H4 (cell line): ENCODE results near the gene CLIP2. TPM values are rescaled to one million over a fixed set of nuclear protein-coding genes. Genes with fewer than 3 reads are reported as not detected.
"Not testable (repeated sequence)": the region's sequence is repeated elsewhere in the genome, so short reads cannot be mapped to it uniquely, and the experiment has no call there.

Experiments
- DNase-seq: peaks from one replicate; pipeline ENCODE4 v3.0.0-alpha.2; 2015; ENCODE audit warnings: low spot score
- total RNA-seq: library from RNA; depleted of rRNA; stranded (reverse); fragments of >200 nt; shearing (Covaris generic); gene quantifications from 2 replicates; pipeline ENCODE4 v1.2.3, GENCODE V29; 2014

CLIP2 gene
- total RNA-seq, 1 experiment from 2014 or later, result 10.6 TPM

DNA sequence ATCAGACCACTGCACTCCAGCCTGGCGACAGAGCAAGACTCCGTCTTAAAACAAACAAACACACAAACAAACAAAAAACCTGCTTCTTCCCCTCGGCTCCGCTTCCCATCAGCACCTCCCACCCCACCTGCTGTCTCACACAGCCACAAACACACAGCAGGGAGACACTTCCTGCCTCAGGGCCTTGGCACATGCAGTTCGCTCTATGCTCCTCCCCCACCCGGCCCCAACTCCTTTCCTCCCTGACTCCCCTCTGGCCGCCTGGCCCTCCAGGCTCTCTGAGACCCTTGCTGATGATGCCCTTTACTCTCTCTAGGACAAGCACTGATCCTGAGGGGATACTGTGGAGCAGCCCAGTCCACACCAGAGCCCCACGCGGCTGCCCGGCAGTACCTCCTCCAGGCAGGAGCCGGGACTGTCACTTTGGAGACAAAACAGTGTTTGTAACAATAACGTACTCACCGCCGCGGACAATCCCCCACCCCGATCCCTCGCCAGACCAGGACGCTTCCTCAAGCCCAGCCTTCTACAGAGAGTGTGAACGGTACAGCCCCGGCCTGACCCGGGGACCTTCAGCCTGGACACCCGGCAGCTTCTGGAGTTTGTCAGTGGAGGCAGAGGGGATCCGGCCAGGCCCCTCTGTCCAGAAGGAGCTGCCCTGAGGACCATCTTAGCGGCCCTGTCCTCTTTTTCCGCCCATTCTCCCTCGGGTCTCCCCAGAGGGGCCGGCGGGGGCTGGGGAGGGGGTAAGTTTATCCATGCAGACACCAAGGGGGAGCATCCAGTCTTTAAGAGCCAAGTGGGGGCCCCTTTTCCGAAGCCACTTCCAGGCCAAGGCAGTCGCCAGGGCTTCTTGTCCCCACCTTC is 114.5 kb downstream of the CLIP2 start:
- DNase-seq, result no peak

DNA sequence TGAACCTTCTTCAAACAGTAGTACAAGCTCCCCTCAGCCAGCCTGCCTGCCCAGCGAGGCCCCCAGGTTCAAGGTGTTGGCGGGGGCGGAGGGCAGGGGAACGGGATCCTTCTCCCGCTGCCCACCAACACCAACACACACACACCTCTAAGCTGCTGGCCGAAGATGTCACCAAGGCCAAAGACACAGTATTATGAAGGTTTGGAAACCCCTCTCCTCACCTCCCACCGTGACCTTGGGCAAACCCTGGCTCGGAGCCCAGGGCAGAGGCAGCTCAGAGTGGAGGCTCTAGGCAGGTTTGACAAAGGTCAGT is 115.1 kb downstream of the CLIP2 start:
- DNase-seq, result no peak

DNA sequence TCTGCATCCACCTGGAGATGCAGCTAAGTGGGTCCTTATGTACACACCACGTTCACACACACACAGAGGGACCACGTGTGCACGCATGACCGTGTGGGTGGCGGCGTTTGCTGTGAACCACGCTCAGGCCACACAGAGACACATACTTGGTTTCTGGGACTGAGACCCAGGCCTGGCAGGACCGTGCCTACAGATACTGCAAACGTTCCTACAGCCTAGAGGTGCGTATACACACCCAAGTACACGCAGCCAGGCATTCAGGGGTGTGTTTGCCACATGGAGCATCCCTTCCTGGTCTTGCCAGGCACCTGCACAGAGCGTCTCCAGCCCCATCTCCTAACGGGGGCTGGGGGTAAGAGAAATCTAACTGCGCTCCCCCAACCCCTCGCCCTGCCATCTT is 115.5 kb downstream of the CLIP2 start:
- DNase-seq, result no peak

DNA sequence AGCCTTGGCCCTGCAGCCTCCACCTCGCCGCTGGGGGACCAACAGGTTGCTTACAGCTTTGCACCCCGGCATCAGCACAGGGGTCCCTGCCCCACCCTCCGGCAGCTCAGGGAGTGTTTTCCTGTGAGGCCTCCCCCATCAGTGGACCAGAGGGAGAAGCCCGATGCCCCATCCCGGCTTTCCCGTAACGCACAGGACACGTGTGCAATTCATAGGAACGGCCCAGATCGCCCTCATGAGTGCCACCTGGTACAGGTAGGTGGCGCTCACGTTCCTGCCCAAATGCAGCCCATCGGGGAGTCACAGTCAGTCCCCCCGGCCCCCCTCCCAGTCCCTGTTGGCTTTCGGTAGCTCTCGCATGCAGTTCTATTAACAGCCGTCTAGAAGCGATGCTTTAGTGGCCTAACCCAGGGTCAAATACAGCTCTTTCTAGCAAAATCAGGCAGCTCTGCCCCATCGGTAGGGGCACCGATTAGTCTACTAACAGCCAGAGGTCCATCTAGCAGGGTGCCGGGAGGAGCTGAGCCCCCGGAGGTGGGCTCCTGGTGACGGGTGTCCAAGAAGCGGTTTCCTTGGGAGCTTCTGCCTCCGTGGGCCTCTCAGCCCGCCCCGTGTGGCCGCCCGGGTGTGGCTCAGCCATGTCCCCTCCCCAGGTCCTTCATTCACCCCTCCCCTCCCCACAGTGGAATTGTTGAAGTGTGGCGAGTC is 116.1 kb downstream of the CLIP2 start:
- DNase-seq, result no peak

DNA sequence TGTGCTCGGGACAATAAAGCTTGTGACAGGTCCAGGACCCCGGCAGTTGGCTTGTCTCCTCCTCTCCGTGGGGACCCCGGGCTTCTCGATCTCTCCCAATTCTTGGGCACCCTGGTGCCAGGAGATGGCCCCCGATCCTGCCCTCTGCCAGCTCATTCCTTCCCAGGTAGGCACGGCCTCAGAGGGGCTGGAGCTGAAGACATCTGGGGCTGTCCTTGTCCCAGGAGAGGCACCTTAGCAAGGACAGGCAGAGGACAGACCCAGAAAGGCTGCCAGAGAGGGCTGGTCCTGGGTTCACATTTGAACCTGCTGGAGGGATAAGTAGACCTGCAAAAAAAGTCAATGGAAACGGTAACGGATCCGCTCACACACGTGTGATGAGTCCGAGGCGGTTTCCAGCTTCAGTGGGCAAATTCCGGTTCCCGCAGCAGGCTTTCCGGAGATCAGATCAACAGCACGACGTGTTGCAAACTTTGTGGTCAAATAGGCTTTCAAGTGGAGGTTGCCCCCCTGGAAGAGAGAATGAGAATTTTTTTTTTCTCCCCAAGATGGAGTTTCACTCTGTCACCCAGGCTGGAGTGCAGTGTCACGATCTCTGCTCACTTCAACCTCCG is 116.8 kb downstream of the CLIP2 start:
- DNase-seq, result no peak

DNA sequence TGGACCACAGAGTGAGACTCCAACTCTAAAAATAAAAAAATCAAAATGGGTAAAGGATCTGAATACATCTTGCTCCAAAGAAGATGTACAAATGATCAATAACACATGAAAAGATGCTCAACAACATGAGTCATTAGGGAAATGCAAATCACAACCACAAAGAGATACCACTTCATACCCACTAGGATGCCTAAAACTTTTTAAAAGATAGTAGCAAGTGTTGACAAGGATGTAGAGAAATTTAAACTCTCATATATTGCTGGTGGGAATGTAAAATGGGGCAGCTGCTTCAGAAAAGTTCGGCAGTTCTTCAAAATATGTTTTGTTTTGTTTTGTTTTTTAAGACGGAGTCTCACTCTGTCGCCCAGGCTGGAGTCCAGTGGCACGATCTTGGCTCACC is 118.8 kb downstream of the CLIP2 start:
- no peak for DNase-seq

DNA sequence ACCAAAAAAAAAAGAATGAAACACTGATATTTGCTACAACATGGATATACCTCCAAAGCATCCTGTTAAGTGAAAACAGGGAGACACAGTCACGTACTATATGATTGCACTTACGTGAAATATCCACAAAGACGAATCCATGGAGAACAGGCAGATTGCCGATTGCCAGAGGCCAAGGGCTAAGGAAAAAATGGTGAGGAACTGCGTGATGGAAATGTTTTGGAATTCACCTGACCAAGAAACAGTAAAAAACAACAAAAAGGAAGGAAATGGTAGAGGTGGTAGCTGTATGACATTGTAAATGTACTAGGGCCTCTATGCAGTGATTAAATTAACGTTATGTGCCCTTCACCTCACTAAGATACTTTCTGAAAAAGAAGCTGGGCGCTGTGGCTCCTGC is 120.4 kb downstream of the CLIP2 start:
- DNase-seq, result no peak

DNA sequence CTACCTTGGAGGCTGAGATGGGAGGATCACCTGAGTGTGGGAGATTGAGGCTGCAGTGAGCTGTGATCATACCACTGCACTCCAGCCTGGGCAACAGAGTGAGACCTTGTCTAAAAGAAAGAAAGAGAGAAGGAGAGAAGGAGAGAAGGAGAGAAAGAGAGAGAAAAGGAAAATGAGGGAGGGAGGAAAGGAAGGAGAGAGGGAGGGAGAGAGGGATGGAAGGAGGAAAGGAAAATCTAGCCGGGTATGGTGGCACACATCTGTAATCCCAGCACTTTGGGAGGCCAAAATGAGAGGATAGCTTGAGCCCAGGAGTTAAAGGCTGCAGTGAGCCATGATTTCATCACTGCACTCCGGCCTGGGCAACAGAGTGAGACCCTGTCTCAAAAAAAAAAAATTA is 121.6 kb downstream of the CLIP2 start:
- DNase-seq, result no peak

DNA sequence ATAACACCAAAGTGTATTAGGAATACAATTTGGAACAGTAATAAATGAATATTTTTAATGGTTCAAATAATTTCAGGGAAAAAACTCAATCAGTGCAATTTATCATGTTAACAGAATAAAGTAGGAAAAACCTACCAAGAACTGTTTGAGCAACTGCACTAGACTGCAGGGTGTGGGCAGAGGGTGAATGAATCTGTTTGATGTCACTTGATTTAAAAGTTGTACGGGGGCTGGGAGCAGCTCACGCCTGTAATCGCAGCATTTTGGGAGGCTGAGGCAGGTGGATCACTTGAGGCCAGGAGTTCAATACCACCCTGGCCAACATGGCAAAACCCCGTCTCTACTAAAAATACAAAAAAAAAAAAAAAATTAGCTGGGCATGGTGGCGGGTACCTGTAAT is 122.4 kb downstream of the CLIP2 start:
- not testable (repeated sequence) for DNase-seq

DNA sequence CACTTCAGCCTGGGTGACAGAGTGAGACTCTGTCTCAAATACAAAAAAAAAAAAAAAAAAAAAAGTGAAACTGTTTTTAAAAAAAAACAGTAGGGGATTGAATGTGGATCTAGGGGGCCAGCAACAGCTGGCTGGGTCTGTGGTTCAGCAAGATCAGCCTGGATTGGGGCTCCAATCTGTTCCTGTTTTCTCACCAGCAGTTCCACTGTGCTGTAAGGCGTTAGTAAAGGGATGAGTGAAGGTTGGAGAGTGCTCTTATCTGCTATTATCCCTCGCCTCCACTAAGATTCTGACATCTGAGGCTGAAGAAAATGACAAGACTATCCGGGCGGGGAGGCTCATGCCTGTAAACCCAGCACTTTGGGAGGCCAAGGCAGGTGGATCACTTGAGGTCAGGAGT is 122.8 kb downstream of the CLIP2 start:
- no peak for DNase-seq

DNA sequence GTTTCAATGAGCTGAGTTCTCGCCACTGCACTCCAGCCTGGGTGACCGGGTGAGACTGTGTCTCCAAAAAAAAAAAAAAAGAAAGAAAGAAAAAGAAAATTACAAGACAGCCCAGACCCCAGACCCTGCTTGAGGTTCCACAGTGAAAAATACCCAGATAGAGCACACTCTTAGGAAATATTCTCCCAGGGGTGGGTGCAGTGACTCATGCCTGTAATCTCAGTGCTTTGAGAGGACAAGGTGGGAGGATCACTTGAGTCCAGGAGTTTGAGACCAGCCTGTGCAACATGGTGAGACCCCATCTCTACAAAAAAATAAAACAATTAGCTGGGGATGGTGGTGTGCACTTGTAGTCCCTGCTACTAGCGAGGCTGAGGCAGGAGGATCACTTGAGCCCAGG is 123.4 kb downstream of the CLIP2 start:
- DNase-seq, result no peak

DNA sequence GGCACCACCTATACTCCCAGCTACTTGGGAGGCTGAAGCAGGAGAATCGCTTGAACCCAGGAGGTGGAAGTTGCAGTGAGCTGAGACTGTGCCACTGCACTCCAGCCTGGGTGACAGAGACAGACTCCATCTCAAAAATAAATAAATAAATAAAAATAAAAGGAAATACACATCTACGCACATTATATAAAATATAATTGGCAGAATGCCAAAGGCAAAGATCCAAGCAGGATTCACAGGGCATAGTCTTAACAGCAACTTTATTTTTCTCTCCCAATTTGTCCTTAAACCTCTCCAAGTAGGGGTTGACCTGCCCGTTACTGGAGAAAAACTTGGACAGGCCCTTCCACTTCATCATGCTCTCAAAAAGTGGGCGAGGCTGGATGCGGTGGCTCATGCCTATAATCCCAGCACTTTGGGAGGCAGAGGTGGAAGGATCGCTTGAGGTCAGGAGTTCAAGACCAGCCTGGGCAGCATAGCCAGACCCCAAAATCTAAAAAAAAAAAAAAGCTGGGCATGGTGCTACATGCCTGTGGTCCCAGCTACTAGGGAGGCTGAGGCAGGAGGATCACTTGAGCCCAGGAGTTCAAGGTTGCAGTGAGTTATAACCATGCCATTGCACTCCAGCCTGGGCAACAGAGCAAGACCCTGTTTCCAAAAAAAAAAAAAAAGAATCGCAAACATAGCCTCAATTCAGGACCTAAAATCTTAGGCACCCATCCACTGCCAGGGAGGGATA is 125.6 kb downstream of the CLIP2 start:
- DNase-seq, result not testable (repeated sequence)

DNA sequence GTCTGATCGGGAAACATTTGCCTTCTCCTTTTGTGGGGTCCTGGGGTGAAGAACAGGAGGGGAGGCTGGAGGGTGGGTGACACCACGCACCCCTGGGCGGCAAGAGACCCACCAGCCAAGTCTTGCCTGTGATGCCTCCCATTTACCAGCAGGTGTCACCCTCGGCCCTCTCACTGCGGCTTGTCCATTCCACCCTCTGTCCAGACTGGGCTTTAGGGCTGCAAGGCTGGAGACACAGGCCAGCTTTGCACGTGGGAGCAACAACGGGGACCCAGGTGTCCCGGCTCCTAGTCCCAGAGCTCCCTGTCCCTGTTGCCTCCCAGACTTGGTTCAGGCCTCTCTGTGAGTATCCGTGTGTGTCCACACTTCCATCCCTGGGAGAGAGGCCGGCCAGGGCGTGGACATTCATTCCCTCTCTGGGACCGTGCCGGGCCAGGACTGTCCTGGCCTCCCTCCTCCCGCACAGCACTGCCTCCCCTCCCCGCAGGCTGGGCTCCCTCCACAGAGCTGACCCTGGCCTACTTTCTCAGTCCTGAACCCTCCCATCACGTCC is 128.3 kb downstream of the CLIP2 start:
- DNase-seq, result peak; percentile 75

DNA sequence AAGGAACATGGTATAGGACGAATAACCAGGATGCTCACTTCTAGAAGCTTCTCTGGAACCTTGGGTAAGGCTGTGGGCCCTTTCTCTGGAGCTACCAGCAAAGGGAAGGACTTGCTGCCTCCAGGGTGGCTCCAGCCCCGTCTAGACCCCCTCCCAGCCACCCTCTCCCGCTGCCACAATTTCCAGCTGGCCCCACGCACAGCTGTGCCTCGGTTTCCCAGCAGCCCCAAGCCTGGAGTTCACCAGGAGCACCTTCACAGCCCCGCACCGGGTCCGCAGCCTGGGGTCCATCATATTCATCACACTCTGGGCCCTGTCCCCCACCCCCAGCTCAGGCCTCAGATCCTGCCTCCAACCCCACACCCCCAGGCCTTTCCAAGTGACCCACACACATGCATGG is 128.9 kb downstream of the CLIP2 start:
- DNase-seq, result no peak

DNA sequence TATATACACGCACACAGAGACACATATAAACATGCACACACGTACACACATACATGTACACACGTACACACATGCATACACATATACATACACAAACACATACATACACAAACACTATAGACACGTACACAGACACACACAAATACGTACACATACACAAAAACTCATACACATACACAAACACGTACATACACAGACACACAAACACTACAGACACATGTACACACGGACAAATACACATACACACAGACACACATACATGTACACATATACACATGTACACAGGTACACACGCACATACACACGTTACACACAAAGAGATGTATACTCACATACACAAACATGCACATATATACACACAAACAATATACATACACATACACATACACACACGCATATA is 129.3 kb downstream of the CLIP2 start:
- no peak for DNase-seq

DNA sequence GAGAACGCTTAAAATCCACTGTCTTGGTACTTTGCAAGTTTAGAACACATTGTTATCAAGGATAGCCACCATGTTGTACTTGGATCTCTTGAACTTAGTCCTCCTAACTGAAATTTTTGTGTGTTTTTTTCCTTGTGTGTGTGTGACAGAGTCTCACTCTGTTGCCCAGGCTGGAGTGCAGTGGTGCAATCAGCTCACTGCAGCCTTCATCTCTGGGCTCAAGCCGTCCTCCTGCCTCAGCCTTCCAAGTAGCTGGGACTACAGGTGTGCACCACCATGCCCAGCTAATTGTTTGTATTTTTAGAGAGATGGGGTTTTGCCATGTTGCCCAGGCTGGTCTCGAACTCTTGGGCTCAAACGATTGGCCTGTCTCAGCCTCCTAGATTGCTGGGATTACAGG is 130.0 kb downstream of the CLIP2 start:
- DNase-seq, result not testable (repeated sequence)

DNA sequence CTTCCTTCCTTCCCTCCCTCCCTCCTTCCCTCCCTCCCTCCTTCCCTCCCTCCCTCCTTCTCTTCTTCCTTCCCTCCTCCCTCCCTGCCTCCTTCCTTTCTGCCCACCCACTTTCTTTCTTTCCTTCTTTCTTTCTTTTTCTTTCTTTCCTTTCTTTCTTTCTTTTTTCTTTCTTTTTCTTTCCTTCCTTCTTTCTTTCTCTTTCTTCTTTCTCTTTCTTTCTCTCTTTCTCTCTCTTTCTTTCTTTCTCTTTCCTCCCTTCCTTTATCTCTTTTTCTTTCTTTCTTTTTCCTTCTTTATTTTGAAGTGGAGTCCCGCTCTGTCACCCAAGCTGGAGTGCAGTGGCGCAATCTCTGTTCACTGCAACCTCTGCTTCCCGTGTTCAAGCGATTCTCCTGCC is 130.8 kb downstream of the CLIP2 start:
- DNase-seq, result no peak

DNA sequence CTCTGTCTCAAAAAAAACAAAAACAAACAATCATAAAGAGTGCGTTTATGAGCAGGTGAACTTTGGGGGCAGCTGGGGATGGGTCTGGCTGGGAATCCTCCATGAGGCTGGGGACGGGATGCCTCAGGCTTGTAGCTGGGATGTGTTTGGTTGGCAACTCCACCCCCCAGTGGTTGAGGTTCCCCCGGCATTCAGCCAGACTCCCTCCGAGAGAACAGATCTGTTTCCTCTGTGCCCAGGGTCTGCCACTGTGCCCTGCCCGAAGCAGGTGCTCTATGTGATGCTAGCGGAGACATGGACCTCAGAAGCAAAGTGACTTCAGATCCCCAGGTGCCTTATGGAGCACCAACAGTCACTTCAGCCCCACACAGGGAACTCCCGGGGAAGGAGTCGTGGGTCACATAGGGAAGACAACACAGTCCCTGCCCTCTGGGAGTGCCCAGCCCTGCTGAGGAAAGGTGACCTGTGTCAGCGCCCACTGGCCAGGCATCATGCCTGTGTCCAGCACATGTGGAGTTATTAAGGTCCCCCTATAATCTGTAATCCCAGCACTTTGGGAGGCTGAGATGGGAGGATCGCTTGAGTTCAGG is 135.2 kb downstream of the CLIP2 start:
- DNase-seq, result no peak

DNA sequence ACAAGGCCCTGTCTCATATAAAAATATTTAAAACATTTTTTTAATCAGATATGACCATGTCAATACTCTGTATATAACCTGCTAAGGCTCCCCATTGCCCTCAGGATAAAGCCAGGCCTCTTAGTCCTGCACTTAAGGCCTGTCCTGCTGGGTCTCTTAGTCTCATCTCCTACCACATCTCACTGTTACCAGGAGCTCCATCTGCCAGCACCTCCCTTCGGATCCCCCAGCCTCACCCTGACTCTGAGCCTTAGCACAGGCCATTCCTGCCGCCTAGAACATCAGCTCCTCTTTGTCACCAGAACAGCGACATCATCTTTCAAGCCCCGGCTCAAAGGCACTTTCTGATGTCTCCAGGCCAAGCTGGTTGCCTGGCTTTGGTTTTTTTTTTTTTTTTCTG is 138.8 kb downstream of the CLIP2 start:
- DNase-seq, result no peak

DNA sequence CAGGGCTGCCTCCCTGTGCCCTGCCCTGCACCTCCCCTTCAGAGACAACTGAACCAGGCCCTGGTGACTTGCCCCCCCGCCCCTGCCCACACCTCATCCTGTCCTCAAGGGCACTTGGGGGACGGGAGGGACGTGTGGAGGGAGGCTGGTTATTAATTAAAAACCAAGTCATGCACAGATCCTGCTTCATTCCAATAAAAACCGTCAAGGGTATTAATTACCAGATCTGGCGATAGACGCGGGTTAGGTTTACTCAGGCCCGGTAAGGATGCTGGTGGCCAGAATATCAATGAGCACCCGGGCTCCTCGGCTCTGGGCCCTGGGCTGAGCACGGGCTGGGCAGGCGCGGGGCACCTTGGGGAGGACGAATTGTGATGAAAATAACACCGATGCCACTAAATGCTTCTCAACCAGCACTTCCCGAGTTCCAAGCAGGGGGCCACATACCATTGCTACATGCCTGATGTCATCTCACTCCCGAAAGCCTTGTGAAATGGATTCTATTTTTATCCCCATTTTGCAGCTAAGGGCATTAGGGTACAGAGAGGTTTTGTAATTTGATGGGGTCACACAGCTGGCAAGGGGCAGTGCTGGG is 140.0 kb downstream of the CLIP2 start:
- DNase-seq, result peak; percentile 87

DNA sequence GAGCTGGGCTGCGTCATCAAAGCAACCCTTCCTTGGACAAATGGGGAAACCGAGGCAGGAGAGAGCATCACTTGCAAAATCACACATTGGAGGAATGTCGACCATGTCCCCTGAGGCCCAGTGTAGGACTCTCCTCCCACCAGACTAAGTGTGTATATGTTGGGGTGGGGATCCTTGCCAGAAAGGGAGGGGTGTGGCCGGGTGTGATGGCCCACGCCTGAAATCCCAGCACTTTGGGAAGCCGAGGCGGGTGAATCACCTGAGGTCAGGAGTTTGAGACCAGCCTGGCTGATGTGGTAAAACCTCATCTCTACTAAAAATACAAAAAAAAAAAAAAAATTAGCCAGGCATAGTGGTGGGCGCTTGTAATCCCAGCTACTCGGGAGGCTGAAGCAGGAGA is 141.2 kb downstream of the CLIP2 start:
- DNase-seq, result not testable (repeated sequence)
